GM18909 (cell line): ENCODE results near the gene CLCN6.

Source experiments
- ATAC-seq: cut with Tn5 transposase; IDR thresholded peaks from one replicate; pipeline ENCODE4 v1.9.1; 2021; ENCODE audit warnings: mild to moderate bottlenecking; ENCODE audit not compliant: unreplicated experiment, poor library complexity

The CLCN6 gene

DNA sequence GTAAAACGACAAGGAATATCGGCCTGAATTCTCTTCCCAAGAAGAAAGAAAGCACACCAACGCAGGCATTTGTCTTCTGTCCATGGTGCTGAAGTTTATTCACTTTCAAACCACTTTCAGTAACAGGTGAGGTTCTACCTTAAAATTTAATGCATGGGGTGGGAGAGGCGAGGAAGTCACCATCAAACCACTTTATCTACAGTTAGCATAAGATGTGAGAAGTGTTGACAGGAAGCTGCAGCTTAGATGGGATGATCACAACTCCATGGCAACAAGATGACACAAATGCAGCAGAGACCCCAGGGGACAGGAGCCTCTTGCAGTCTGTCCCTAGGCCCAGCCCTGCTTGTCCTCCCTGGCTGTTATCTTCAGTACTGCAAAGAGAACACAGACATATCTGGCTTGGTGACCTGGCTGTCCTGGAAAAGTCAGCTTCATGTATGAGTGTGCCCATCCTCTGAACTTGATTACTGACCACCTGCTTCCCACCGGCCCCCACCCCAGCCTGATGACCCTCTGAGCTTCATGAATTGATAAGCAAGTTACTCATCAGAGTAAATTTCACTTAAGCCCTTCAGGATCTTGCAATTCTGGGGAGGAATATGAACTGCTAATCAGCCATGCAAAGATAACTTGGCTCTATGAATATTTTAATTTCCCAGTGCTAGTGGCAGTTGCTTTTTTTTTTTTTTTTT, 39.8 kb downstream of the CLCN6 start:
- no peak for ATAC-seq

DNA sequence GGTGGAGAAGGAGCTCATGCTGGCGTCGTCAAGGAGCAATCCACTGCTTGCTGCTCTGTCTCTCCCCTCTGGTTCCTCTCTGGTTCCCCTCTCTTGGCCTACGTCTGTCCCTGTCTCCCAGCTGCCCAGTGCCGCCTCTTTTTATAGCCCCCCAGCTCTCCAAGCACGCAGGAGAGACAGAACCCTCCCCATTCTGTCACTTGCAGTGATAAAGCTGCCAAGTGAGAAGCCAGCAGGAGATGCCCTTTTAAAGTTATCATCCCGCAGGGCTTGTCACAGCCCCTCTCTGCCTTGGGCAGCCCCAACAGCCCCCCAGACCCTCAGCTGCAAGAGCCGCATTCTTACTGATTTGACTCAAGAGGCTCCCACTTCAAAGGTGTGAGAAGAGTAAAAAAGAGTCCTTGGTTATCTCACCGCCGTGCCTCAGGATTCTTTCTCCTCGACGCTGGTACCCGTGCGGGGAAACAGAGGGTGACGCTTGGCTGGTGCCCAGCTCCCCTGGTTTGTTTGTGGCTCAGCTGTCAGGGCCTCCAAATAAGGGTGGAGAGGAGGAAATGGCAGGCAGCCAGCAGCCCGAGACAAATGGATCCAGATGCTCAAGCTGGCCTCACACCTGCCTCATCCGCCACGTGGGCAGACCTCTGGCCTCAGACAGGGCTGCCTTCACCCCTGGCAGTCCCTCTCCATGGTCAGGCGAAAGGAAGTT, 41.8 kb downstream of the CLCN6 start, which contains the start of gene NPPA:
Gene NPPA, minus strand, starts transcription at position 117 of the 706 bp plus-strand sequence. Its CDS starts 99 bp downstream, at position 18.
- ATAC-seq = no peak

DNA sequence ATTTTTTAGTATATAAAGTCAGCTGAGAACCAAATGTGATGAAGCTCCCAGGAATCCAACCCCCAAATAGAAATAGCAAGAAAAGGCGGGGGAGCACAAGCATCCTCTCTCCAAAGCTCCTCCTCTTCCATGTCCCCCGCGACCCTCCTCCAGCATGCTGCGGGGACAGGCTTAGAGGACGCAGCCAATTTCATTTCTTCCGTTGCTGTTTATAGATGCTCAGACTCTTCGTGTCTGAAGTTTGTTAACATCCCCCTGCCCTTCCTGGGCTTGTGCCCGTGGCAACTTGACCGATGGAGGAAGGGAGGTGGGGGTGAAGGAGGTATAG, 42.3 kb downstream of the CLCN6 start:
- no peak for ATAC-seq

DNA sequence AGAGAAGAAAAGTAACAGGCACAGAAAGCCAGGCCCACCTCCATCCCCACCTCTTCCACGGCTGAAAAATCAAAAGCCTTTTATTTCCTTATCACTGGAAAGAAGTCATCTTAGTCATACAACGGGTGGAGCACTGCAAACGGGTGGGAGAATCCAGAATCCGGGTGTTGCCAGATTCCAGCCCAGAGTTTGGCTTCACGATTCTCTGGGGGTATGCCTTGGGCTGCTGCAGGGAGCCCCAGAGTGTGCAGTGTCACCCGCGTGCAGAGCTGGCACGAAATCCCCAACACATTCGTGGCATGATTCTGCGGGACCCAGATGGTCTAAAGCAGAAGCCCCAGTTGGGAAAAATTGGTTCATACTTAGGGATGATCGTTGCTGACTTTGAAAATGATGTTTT, 44.2 kb downstream of the CLCN6 start:
- no peak for ATAC-seq

DNA sequence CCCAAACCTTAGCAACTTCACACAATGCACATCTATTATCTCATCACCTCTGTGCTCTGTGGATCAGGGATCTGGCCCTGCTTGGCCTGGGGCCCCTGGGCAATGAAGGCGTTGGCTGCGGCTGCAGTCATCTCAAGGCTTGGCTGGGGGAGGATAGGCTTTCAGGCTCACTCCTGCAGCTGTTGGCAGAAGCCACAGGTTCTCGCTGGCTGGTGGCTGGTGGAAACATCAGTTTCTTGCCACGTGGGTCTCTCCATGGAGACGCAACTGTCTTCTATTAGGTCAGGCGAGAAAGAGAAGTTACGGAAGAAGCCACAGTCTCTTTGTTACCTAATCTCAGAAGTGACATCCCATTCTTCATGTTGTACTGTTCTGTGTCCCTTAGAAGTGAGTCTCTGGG, 45.2 kb downstream of the CLCN6 start:
- no peak for ATAC-seq

DNA sequence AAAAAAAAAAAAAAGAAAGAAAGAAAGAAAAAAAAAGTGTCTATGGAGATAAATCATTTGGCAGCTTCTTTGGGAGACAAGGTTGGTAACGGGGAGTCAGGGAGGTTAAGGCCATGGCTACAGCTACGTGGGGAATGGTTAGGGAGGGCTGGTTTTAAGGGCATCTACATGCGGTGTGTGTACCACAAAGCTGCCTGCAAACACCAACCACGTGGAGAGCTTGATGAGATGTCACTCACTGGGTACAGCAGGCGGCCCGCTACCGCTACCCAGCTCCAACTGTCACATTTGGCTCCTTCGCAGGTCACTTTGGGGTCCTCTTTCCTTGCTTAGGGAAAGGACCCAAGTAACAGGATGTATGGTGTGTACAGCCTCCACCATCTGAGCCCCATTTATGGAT, 48.5 kb downstream of the CLCN6 start:
- ATAC-seq = no peak

DNA sequence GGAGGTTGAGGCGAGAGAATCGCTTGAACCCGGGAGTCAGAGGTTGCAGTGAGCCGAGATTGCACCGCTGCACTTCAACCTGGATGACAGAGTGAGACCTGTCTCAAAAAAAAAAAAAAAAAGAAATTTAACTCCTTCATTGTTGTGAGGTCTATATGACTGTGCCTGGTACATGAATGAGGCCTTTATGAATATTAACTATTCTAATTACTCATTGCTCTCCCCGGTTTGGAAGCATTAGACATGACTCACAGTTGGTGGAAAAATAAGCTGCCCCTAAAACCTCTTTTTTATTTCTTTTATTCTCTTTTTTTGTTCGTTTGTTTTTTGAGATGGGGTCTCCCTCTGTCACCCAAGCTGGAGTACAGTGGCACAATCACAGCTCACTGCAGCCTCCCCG, 49.4 kb downstream of the CLCN6 start:
- no peak for ATAC-seq

DNA sequence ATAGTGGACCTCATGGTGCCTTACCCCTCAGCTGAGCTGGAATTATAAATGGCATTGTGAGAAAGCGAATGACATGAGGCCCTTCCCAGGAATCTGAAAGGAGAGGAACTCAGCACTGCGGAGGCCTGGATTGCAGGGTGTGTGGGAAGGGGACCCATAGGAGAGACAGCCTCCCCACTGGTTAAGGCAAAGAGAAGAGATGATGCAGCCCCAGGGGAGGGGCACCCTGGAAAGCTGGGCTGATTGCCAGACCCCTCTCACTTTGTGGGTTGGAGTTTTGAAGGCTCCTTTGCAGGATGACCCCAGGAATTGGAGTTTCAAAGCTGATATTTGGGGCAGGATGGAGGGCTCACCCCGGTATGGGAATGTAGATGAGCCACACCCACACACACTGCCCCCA, 50.7 kb downstream of the CLCN6 start:
- ATAC-seq = no peak

DNA sequence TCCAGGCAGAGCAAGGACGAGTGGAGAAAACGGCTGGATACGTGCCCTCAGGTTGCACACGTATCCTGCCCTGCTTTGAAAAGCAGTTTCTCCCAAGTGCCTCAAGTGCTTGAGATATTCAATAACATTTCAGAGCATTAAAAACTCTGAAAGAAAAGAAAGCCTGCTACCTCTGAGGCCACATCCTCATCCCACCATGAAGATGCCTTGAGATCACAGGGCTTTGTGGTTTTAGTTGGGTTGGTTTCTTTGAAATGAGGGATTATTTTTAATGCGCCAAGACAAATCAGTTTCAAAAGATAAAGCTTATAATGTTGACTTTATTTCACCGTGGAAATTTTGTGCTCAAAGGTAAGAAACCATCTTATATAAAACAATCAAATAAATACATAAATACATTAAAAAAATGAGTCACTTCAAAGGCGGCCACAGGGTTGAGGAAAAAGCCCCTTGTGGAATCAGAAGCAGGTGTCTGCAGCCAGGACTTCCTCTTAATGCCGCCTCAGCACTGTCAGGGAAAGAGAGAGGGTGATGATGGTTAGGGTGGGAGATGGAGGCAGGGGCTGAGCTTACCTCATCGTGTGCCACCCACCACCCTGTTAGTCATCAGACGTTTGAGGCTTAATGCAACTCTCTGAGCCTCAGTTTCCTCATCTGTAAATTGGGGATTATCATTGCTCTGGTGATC, 51.3 kb downstream of the CLCN6 start:
- no peak for ATAC-seq

DNA sequence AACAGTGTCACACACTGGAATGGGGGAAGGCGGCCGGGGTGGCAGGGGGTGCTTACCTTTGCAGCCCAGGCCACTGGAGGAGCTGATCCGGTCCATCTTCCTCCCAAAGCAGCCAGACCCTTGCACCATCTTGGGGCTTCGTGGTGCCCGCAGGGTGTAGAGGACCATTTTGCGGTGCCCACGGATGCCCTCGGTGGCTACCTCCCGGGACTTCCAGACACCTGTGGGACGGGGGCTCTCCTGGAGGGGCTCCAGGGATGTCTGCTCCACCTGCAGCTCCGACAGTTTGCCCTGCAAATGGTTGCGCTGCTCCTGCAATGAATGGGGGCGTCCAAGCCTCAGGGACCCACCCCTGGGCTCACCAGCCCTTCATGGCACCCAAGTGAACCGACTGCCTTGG, 52.2 kb downstream of the CLCN6 start:
- ATAC-seq = no peak

DNA sequence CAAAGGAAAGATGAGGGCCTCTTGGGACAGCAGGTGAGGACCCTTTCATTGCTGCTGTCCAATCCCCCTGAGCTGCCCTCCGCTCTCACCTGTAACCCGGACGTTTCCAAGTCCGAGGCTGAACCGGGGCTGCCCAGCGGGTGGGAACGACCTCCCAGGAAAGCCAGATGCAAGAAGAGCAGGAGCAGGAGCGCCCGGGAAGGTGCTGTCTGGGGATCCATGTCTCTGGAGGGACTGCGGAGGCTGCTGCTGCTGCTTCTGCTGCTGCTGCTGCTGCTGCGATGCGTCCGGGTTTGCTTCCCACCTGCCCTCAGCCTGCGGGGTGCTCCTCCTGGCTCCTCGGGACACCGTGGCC, 52.6 kb downstream of the CLCN6 start, which contains the start of gene NPPB:
Gene NPPB, minus strand, starts transcription at position 333 of the 355 bp plus-strand sequence. Its CDS starts 112 bp downstream, at position 221.
- no peak for ATAC-seq

DNA sequence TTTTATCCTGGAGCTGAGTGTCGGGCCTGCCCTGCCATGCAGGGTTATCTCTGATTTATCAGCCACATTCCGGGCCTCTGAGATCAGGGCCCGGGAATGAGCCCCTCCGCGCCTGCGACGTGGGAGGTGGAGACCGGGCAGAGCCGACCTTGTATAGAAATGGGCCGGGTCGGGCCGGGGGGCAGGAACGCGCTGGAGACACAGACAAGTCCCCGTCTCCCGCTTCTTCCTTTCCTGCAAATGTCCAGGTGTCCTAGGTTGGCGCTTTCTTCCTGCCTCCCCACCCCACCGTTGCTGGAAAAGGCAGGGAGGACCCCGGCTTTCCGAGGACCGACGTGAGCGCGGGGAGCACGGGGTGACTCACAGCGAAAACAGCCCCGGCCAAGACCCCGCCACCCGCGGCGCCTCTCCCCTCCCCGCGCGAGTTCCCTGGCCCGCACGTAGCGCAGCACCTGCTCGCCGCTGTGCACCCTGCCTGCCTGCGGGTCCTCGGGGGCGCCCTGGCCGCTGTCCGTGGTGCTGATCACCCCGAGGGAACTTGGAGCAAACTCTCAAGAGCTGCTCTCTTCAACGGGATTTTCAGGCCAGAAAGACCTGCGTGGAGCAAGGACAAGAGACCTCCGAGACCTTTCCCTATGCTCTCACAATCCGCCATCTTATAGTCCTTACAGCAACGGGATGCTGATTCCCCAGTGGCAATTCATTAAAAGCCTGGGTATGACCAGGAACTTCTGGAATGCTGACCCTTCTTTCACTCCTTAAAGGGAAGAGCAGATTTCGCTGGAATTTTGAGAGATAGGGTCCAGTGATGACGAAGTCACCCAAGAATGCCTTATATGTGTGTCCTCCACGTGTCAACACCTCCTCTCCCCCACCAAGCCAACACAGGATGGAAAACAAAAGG, 53.2 kb downstream of the CLCN6 start:
- no peak for ATAC-seq

DNA sequence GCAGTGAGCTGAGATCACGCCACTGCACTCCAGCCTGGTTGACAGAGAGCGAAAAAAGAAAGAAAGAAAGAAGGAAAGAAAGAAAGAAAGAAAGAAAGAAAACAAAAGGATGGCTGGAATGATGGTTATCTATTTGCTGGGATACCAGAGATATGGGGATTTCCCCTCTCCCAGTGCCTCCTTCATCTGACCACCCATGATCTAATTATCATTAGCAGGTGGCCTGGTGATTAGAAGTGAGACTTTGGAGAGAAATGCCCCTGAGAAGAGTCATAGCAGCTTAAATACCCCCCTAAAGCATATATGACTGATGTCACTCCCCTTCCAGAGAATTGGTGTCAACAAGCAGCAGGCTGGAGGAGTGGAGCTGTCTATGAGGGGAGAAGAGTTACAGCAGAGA, 54.1 kb downstream of the CLCN6 start:
- no peak for ATAC-seq

DNA sequence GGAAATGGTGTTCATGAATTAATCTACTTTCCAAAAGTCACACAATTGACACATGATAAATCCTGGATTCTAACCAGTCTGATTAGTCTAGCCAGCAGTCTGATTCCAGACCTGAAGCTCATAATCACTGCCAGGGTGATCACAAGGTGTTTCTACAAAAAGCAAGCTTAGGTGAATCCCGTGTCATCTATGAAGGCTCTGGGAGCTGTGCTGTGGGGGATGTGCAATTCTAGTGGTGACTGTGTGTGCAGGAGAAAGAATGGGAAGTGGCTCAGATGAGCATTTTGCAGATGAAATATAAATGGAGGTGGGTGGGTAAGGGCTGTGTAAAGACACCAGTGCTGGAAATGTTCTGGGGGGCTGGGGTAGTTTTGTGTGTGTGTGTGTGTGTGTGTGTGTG, 54.6 kb downstream of the CLCN6 start:
- ATAC-seq = no peak

DNA sequence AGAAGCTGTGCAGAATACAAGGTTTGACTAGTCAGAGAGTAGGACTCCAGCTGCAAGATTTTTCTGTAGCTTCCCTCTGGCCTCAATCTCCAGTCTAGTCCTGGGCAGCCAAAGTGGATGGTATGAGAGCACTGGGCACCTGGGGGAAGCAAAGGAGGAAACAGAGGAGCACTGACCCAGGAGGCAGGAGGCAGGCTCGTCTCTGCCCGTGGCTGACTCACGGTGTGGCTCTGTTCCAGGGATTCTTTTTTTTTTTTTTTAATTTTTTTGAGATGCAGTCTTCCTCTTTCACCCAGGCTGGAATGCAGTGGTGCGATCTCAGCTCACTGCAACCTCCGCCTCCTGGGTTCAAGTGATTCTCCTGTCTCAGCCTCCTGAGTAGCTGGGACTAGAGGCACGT, 56.9 kb downstream of the CLCN6 start:
- no peak for ATAC-seq

DNA sequence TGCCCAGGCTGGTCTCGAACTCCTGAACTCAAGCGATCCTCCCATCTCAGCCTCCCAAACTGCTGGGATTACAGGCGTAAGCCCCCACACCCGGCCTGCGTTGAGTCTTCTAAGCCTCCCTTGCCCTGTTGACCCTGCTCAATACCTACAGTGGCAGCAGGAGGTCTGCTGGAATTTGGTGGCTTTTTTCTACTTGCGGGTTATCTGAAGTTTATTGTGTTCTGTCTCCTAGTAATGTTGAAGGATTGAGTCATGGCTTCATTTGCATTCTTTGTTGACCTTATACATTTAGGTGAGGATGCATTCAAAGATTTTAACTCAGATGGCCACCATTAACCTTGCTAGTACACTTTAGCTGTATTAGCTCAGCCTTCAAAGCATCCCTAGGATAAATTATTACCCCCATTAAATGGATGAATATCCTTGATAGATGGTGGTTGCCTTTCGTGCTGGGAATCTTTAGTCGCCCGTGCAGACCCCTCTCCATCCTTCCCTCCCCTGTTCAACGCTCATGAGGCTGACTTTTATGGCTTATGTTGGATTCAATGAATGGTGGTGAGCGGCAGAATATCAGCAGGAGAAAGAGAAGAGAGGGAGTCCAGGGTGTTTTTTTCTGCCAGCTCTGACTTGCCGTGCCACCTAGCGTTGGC, 62.5 kb downstream of the CLCN6 start:
- ATAC-seq = no peak

DNA sequence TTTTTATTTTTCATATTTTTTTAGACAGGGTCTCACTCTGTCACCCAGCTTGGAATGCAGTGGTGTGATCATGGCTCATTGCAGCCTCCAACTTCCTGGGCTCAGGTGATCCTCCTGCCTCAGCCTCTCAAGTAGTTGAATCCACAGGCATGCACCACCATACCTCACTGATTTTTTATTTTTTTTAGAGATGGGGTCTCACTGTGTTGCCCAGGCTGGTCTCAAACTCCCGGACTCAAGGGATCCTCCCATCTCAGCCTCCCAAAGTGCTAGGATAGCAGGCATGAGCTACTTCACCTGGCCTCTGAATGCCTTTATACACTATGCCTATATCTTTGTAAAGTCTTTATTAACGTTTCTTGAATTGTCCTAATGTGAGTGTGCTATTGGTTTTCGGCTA, 63.1 kb downstream of the CLCN6 start:
- no peak for ATAC-seq

DNA sequence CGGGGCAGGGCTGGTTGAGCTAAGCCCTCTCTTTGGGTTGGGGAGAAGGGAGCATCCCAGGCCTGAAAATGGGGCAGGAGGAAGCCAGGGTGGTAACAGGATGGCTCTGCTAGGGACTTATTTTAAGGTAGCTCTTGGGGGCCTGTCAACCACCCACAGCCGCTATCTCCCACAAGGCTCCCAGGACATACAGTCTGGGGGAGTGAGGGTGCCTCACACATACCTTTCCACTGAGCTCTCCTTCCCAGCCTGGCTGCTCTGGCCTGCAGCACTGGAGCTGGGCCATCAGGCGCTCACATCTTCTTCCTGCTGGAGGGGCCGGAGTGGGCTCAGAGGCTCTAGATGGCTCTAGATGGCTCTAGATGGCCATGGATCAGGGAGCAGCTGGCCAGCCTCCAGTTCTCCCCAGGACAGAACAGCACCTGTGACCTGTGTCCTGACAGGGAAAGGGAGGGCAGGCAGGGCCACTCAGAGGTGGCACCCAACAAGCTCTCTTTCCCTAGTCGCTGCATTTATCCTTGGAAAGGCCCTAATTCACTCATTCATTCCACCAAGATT, 63.7 kb downstream of the CLCN6 start:
- ATAC-seq = no peak

DNA sequence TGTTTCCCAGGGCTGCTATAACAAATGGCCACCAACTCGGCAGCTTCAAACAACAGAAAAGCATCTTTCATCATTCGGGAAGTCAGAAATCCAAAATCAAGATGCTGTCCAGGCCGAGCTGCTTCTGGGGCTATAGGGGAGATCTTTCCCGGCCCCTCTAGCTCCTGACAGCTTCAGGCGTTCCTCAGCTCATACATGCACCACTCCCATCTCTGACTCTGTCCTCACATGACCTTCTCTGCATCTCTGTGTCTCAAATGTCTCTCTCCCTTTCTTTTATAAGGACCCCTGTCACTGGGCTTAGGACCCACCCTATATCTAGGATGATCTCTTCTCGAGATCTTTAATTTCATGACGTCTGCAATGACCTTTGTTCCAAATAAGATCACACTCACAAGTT, 66.6 kb downstream of the CLCN6 start:
- ATAC-seq = no peak
